GM12872 (cell line): ENCODE measurements around the gene CTAGE9.

Experiments
- TF ChIP-seq, protein P1 (sequence below): IDR thresholded peaks from 3 replicates; pipeline ENCODE4 v1.5.1; 2011; ENCODE audit warnings: low read depth, mild to moderate bottlenecking, low read length, moderate library complexity; ENCODE audit not compliant: insufficient read depth

CTAGE9 gene

DNA sequence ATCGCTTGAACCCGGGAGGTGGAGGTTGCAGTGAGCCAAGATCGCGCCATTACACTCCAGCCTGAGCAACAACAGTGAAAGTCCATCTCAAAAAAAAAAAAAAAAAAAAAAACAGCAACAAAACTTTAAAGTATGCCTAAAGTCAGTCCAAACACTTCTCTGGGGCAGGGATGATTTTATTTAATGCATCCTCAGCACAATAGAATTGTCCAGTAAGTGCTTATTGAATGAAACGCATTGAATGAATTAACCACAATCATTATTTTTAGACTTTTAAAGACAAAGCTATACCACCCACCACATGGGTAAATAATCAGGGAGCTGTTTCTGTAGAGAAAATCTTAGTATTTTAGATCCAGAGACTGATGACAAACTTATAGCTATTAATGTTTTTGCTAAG is 16.6 kb upstream of the CTAGE9 start:
- TF ChIP-seq, protein P1, sequence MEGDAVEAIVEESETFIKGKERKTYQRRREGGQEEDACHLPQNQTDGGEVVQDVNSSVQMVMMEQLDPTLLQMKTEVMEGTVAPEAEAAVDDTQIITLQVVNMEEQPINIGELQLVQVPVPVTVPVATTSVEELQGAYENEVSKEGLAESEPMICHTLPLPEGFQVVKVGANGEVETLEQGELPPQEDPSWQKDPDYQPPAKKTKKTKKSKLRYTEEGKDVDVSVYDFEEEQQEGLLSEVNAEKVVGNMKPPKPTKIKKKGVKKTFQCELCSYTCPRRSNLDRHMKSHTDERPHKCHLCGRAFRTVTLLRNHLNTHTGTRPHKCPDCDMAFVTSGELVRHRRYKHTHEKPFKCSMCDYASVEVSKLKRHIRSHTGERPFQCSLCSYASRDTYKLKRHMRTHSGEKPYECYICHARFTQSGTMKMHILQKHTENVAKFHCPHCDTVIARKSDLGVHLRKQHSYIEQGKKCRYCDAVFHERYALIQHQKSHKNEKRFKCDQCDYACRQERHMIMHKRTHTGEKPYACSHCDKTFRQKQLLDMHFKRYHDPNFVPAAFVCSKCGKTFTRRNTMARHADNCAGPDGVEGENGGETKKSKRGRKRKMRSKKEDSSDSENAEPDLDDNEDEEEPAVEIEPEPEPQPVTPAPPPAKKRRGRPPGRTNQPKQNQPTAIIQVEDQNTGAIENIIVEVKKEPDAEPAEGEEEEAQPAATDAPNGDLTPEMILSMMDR = no peak

- TF ChIP-seq, protein P1 = no peak
These were observed 13.3 kb upstream of the CTAGE9 start for GRCh38 chr6:131724114-131724513.

DNA sequence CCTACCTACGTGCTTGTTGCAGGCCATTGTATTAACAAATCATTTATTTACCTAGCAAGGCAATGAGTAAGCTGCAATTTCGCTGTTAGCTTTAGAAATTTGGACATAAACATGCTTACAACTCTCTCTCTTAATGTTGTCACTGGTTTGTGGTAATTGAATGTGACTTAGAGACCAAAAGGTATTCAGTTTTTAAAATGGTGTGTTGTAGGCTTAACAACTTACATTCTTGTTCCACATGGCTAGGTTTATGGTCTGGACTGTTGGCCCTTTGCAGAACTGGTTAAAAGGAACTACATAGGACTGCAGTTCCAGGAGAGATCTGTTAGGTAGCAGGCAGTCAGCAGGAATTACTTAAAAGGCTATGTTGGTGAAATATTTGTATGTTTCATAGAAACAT is 10.3 kb upstream of the CTAGE9 start:
- TF ChIP-seq, protein P1 = no peak

DNA sequence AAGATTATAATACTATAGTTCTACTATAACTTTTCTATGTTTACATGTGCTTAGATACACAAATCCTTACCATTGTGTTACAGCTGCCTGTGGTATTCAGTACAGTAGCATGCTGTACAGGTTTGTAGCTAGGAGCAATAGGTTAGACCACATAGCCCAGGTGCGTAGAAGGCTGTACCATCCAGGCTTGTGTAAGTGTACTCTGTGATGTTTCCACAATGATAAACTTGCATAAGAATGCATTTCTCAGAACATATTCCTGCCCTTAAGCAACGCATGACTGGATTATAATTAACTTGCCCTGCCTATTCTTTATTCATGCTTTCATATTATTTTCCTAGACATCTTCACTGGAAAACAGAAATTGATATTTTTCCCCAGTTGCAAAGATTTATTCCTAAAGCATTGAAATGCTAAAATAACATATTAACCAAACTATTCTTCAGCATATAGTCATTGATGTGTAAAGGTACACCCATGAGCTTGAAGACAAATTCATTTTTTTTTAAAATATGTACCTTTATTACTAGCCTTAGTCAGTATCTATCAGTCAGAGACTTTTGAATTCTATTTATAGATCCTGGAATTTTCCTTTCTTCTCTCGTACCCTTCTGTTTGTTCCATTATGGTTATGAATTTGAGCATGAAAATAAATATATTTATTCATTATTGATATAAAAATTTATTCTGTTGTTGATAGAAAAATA is 7.2 kb upstream of the CTAGE9 start:
- TF ChIP-seq, protein P1 = no peak

GRCh38 chr6:131696956-131697355 is 13.9 kb downstream of the CTAGE9 start:
- TF ChIP-seq, protein P1 = no peak

DNA sequence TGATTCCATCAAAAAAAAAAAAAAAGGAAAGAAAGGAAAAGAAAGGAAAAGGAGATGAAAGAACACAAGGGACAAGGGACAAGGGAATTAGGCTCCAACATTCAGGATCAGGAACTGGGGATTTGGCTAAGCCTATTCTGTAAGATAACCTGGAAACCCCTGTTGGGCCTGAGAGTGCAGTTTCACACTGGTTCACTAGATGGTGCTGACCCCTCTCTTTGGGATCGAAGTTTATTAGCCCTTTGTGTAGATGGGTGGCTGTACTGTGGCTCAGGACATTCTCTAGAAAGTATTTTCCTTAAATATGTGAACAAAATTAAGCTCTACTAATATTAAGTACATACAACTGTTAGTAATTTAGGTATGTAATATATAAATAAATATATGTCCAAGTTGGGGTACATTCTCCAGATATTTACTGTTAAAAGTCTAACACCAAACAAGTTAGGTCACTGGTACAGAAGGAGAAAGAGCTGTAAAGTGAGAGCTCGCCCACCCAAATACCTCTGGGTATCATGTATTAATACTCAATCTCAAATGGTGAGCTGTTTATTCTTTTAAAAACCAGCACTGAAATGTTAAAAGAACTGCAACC is 15.9 kb downstream of the CTAGE9 start:
- TF ChIP-seq, protein P1 = peak; percentile 73

GRCh38 chr6:131693384-131693783 is 17.4 kb downstream of the CTAGE9 start:
- TF ChIP-seq, protein P1 = no peak
